Memory B cell (primary cell): ENCODE data around the gene GALNTL6.
"Not testable (repeated sequence)": the region's sequence is repeated elsewhere in the genome, so short reads cannot be mapped to it uniquely, and the experiment has no call there.

Experiments used
- ATAC-seq: fragments of 150-1000 bp; cut with Tn5 transposase; 2 replicates; pipeline ENCODE4 v1.10.0; 2021; ENCODE audit warnings: low read depth, mild to moderate bottlenecking, moderate library complexity
- DNase-seq, 2 donors: peaks; one replicate each; pipeline ENCODE4 v3.0.0; 2022; ENCODE audit warnings: low spot score in 2 of 2
- H3K27ac Mint-ChIP-seq: one replicate; pipeline ENCODE4 v1.8.0; 2022; ENCODE audit warnings: mild to moderate bottlenecking, moderate library complexity, mixed read lengths
- H3K27me3 Mint-ChIP-seq: one replicate; pipeline ENCODE4 v1.8.0; 2022; ENCODE audit warnings: mixed read lengths
- H3K36me3 Mint-ChIP-seq: one replicate; pipeline ENCODE4 v1.8.0; 2022; ENCODE audit warnings: mild to moderate bottlenecking, mixed read lengths
- H3K4me1 Mint-ChIP-seq: one replicate; pipeline ENCODE4 v1.8.0; 2022; ENCODE audit warnings: mixed read lengths
- H3K4me3 Mint-ChIP-seq: one replicate; pipeline ENCODE4 v1.8.0; 2022; ENCODE audit warnings: mild to moderate bottlenecking, moderate library complexity, mixed read lengths
- H3K9me3 Mint-ChIP-seq: one replicate; pipeline ENCODE4 v1.8.0; 2022; ENCODE audit warnings: mixed read lengths

Gene GALNTL6

GRCh38 chr4:172970189-172970588 is 1157.0 kb downstream of the GALNTL6 start:
- not testable (repeated sequence) for H3K36me3 Mint-ChIP-seq, DNase-seq, H3K4me1 Mint-ChIP-seq, ATAC-seq, H3K27ac Mint-ChIP-seq, H3K4me3 Mint-ChIP-seq, H3K27me3 Mint-ChIP-seq
- peaks cover 15% of the 10 kb centered on the region for H3K9me3 Mint-ChIP-seq

- H3K27me3 Mint-ChIP-seq: peaks cover 7% of the 10 kb centered on the region
- DNase-seq: no peak
- ATAC-seq: no peak
Measured at GRCh38 chr4:172974586-172974985, 1161.4 kb downstream of the GALNTL6 start.

GRCh38 chr4:172975651-172976229 is 1162.5 kb downstream of the GALNTL6 start:
- Mint-ChIP-seq H3K4me1 (no peaks in the 10 kb centered on the region), H3K9me3 (peaks cover 4% of the 10 kb centered on the region)
- no peak for ATAC-seq

More at GRCh38 chr4:172974586-172974985, 1161.4 kb downstream of the GALNTL6 start:
- peaks cover 12% of the 10 kb centered on the region for H3K9me3 Mint-ChIP-seq
- no peaks in the 10 kb centered on the region for H3K4me1 Mint-ChIP-seq
- no peak overlapping the region for H3K4me3 Mint-ChIP-seq
- H3K36me3 Mint-ChIP-seq: peaks cover 2% of the 10 kb centered on the region
- no peak overlapping the region for H3K27ac Mint-ChIP-seq

GRCh38 chr4:172977491-172978041 is 1164.4 kb downstream of the GALNTL6 start:
- H3K4me1 Mint-ChIP-seq, ATAC-seq, H3K27me3 Mint-ChIP-seq, H3K36me3 Mint-ChIP-seq, H3K27ac Mint-ChIP-seq, H3K4me3 Mint-ChIP-seq, H3K9me3 Mint-ChIP-seq, DNase-seq: not testable (repeated sequence)

More at GRCh38 chr4:172975651-172976229, 1162.5 kb downstream of the GALNTL6 start:
- no peak for DNase-seq
- Mint-ChIP-seq H3K27ac (no peak overlapping the region), H3K36me3 (no peaks in the 10 kb centered on the region), H3K27me3 (peaks cover 7% of the 10 kb centered on the region), H3K4me3 (no peak overlapping the region)

GRCh38 chr4:172978848-172979247 is 1165.6 kb downstream of the GALNTL6 start:
- Mint-ChIP-seq H3K9me3 (no peaks in the 10 kb centered on the region), H3K27me3 (peaks cover 5% of the 10 kb centered on the region), H3K4me3 (no peak overlapping the region), H3K36me3 (no peaks in the 10 kb centered on the region), H3K27ac (no peak overlapping the region), H3K4me1 (no peaks in the 10 kb centered on the region)
- ATAC-seq: no peak
- no peak for DNase-seq

- DNase-seq: no peak
- no peak overlapping the region for H3K4me3 Mint-ChIP-seq
- peaks cover 5% of the 10 kb centered on the region for H3K27me3 Mint-ChIP-seq
- H3K9me3 Mint-ChIP-seq: no peaks in the 10 kb centered on the region
- no peak for ATAC-seq
- no peaks in the 10 kb centered on the region for H3K4me1 Mint-ChIP-seq
- H3K36me3 Mint-ChIP-seq: no peaks in the 10 kb centered on the region
- H3K27ac Mint-ChIP-seq: no peak overlapping the region
Measured at GRCh38 chr4:172979332-172979731, 1166.1 kb downstream of the GALNTL6 start.

GRCh38 chr4:172980219-172980618 is 1167.0 kb downstream of the GALNTL6 start:
- Mint-ChIP-seq H3K36me3 (no peaks in the 10 kb centered on the region), H3K4me3 (no peak overlapping the region), H3K9me3 (no peaks in the 10 kb centered on the region), H3K27me3 (peaks cover 5% of the 10 kb centered on the region), H3K4me1 (no peaks in the 10 kb centered on the region), H3K27ac (no peak overlapping the region)
- ATAC-seq (no peak), DNase-seq (no peak)

GRCh38 chr4:172982151-172982590 is 1169.0 kb downstream of the GALNTL6 start:
- no peak overlapping the region for H3K4me3 Mint-ChIP-seq
- no peaks in the 10 kb centered on the region for H3K4me1 Mint-ChIP-seq
- H3K36me3 Mint-ChIP-seq: no peaks in the 10 kb centered on the region
- no peaks in the 10 kb centered on the region for H3K9me3 Mint-ChIP-seq
- peaks cover 5% of the 10 kb centered on the region for H3K27me3 Mint-ChIP-seq
- H3K27ac Mint-ChIP-seq: no peak overlapping the region
- DNase-seq (no peak), ATAC-seq (no peak)

- H3K27me3 Mint-ChIP-seq: peaks cover 5% of the 10 kb centered on the region
- H3K4me3 Mint-ChIP-seq: no peak overlapping the region
- ATAC-seq (no peak), DNase-seq (no peak)
- no peaks in the 10 kb centered on the region for H3K4me1 Mint-ChIP-seq
- no peak overlapping the region for H3K27ac Mint-ChIP-seq
- no peaks in the 10 kb centered on the region for H3K36me3 Mint-ChIP-seq
- H3K9me3 Mint-ChIP-seq: peaks cover 5% of the 10 kb centered on the region
Measured at GRCh38 chr4:172983014-172983413, 1169.8 kb downstream of the GALNTL6 start.

- Mint-ChIP-seq H3K27ac (no peak overlapping the region), H3K4me3 (no peak overlapping the region), H3K9me3 (peaks cover 8% of the 10 kb centered on the region), H3K27me3 (peaks cover 1% of the 10 kb centered on the region), H3K36me3 (no peaks in the 10 kb centered on the region), H3K4me1 (no peaks in the 10 kb centered on the region)
- ATAC-seq (no peak), DNase-seq (no peak)
Measured at GRCh38 chr4:172983631-172984030, 1170.4 kb downstream of the GALNTL6 start.

GRCh38 chr4:172985552-172985951 is 1172.3 kb downstream of the GALNTL6 start:
- H3K9me3 Mint-ChIP-seq: peaks cover 9% of the 10 kb centered on the region

GRCh38 chr4:172986114-172986513 is 1172.9 kb downstream of the GALNTL6 start:
- H3K27me3 Mint-ChIP-seq: no peaks in the 10 kb centered on the region
- no peaks in the 10 kb centered on the region for H3K36me3 Mint-ChIP-seq
- H3K27ac Mint-ChIP-seq: no peak overlapping the region
- no peak for DNase-seq
- no peak for ATAC-seq
- no peak overlapping the region for H3K4me3 Mint-ChIP-seq
- H3K9me3 Mint-ChIP-seq: peaks cover 9% of the 10 kb centered on the region
- no peaks in the 10 kb centered on the region for H3K4me1 Mint-ChIP-seq

More at GRCh38 chr4:172985552-172985951, 1172.3 kb downstream of the GALNTL6 start:
- no peak overlapping the region for H3K27ac Mint-ChIP-seq
- ATAC-seq (no peak), DNase-seq (no peak)
- no peaks in the 10 kb centered on the region for H3K27me3 Mint-ChIP-seq
- no peaks in the 10 kb centered on the region for H3K36me3 Mint-ChIP-seq
- no peak overlapping the region for H3K4me3 Mint-ChIP-seq
- H3K4me1 Mint-ChIP-seq: no peaks in the 10 kb centered on the region

- H3K4me3 Mint-ChIP-seq: no peak overlapping the region
- peaks cover 2% of the 10 kb centered on the region for H3K27me3 Mint-ChIP-seq
- no peak overlapping the region for H3K27ac Mint-ChIP-seq
- peaks cover 9% of the 10 kb centered on the region for H3K9me3 Mint-ChIP-seq
- no peaks in the 10 kb centered on the region for H3K4me1 Mint-ChIP-seq
- ATAC-seq (no peak), DNase-seq (no peak)
- no peaks in the 10 kb centered on the region for H3K36me3 Mint-ChIP-seq
Measured at GRCh38 chr4:172989984-172990820, 1177.0 kb downstream of the GALNTL6 start.

GRCh38 chr4:172992648-172993378 is 1179.6 kb downstream of the GALNTL6 start:
- H3K36me3 Mint-ChIP-seq: no peaks in the 10 kb centered on the region
- H3K4me1 Mint-ChIP-seq: no peaks in the 10 kb centered on the region
- ATAC-seq (no peak), DNase-seq (no peak)
- H3K27ac Mint-ChIP-seq: no peak overlapping the region
- no peak overlapping the region for H3K4me3 Mint-ChIP-seq
- peaks cover 6% of the 10 kb centered on the region for H3K9me3 Mint-ChIP-seq
- H3K27me3 Mint-ChIP-seq: peaks cover 6% of the 10 kb centered on the region
